Measurements from ENCODE around the gene ANAPC1.
"Not testable (repeated sequence)": the region's sequence is repeated elsewhere in the genome, so short reads cannot be mapped to it uniquely, and the experiment has no call there.

Gene ANAPC1

DNA sequence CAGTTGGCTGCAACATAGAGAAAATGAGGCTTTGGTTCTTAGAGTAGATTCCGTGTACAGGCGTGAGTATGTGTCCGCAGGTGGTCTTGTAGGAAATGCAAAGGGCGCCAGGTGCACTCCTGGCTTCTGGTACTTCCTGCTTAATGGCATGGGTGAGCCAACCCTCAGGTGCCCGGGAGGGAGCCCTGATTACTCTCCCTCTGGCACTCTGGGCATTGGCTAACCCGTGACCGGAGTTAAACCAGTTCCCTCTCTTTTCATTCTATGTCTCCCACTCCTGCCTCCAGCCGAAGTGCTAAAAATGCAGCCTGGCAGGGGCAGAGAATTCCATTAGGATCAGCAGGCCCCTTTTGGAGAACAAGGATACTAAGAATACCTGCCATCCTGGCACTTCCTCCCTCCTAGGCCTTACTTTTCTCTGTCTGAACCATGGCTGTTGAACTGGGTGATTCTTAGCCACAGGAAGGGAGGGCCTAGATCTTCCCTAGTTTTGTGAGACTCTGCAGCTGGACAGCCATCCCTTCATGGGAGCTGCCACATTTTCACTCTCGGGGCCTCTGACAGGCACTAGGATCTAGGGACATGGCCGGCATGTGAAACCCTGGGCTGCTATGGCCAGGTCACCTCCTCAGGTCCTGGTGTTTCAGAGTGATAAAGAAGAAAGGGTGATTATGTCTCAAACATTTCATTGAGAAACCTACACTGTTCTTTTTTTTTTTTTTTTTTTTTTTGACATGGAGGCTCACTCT, 20.9 kb upstream of the ANAPC1 start:
- DNase-seq = no peak

DNA sequence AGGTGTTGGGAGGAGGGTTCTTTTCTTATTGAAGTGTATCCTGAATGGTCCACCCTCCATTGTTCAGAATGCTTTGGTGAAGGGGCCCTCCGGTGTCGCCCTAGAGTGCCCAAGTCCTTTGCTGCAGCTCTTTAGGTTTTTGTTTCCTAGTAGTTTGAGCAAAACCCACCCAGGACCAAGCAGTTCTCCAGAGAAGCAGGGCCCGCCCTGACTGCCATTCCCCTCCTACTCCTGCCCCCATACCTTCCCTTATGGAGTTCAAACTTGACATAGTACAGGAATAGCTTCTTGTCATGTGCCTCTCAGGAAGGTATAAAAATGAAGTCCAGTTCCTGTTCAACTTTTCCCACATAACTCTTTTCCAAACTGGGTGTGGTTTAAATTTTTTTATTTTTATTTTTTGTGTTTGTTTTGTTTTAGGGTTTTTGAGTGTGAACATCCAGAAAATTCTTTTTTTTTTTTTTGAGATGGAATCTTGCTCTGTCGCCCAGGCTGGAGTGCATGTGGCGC, 20.0 kb upstream of the ANAPC1 start:
- DNase-seq = no peak

DNA sequence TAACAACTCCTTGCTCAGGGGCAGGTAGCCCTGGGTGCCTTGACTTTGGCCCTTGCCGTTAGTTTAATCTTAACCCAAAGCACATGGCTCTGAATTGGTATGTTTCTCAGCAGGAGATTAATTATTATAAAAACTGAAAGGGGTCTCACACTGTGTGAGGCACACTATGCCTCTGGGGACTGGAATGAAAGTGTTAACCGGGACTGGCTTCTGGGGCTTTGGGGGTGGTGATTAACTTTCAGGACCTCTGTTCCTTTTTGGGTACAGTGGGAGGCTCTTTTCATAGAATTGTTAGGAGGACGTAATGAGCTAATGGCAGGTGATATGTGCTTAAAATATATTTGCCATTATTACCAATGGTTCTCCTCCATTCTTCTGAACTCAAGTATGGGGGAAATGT, 19.5 kb upstream of the ANAPC1 start:
- no peak for DNase-seq

DNA sequence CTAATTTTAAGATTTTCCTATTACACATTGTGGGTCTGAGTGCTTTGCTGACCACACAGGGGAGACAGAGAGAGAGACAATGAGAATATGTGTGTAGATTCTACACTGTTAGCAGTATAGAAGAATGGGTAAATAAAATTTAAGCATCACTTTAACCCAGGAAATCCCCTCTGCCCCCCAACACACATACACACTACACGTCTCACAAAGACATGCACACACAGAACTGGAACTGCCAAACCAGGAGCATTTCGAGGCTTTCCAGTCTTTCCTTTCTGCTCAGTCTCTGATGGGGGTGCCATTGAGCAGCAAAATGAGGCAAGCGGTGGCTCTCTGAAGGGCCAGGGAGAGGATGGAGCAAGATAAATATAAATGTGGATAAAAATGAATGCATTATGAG, 16.9 kb upstream of the ANAPC1 start:
- DNase-seq = no peak

DNA sequence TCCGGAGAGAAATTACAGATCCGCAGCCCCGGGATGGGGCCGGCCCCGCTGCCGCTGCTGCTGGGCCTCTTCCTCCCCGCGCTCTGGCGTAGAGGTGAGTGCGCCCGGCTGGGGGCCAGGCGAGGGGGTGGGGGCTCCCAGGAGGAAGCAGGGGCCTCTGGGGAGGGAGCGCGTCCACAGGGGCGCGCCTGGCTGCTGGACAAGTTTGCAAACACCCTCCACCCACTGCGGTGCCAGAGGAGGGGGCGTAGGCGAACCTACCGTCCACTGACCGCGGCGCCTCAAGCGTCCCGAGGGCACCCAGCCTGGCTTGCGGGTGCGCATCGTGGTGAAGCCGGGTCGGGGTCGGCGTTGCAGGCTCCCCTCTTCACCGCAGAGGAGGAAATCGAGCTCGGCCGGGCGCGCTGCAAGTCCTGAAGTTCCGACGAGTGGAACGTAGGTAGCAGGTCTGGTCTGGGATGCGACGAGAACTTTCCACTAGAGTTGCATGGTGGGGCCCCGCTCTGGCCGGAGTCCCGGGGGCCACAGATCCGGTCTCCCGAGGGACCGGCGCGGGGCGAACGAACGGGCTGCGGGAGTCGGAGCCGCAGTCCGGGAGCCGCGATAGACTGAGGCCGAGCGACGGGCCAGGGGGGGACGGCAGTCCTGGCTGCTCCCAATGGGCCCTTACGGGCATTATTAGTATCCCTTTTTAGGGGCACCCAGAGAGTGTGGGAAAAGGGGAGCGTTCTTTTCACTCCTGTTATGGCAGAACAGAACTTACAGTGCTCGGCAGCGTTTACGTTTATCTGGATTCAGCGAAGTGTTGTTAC, 14.9 kb upstream of the ANAPC1 start:
- no peak for DNase-seq

DNA sequence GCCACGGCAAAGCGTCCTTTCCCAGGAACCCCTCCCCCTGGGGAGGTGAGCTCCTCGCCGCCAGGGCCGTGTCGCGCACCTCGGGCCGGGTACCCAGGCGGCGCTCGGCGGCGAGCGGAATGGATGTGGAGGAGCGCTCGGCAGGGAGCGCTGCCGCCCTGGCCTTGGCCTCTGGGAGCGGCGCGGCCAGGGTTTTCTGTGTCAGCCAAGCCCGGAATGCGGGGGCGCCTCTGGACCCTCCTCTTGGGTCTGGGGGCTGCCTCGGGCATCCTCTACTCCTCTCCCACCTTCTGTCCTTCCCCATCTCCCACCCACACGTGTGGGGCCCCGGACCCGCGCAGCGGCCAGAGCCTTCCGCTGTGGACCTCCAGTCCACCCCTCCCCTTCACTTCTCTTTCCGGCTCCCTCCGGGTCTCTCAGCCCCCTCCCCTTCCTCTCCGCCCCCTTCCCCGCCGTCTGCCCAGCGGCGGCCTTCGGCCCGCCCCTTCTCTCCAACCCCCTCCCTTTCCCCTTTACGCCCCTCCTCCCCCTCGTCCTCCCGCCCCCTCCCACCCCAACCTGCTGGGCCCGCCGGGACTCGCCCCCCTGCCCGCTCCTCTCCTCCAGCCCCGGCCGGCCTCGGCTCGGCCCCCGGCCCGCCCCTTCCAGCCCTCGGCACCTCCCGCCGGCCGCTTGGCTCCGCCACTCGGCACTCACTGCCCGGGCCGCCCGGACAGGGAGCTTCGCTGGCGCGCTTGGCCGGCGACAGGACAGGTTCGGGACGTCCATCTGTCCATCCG, 14.1 kb upstream of the ANAPC1 start, which contains the start of gene MERTK:
TSS of gene MERTK (plus strand) at position 684 of the 779 bp plus-strand sequence. CDS start 129 bp downstream, outside the sequence.
- DNase-seq = peak in 1 of 2 donors; percentile 57

DNA sequence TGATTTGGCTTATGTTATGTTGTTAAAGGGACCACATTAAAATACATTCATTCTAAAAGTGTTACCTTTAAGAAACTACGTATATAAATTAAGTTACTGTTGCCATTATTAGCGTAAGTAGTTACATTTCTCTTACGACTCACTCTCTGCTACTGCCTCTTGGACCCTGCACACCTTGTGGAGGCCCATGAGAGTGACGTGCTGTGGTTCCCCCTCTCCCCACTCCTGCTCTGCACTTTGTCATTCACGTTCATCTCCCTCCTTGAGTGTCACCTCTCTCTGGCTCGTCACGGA, 13.6 kb upstream of the ANAPC1 start:
- DNase-seq = no peak

DNA sequence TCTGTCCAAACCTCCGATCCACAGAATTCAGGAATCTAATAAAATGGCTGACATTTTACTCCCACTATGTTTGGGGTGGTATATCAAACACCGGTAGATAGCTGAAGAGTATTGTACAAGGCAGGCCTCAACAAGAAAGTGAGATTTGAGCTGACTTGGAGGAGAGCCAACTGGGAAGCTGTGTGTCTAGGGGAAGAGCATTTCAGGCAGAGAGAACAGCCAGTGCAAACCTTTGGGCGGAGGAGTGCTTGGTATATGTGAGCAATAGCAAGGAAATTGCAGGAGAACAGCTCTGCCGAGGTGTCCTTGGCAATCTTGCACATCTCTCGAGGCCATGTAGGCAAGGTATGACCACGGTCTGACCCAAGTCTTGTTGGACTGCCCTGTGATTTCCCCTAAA, 12.6 kb upstream of the ANAPC1 start:
- no peak for DNase-seq

DNA sequence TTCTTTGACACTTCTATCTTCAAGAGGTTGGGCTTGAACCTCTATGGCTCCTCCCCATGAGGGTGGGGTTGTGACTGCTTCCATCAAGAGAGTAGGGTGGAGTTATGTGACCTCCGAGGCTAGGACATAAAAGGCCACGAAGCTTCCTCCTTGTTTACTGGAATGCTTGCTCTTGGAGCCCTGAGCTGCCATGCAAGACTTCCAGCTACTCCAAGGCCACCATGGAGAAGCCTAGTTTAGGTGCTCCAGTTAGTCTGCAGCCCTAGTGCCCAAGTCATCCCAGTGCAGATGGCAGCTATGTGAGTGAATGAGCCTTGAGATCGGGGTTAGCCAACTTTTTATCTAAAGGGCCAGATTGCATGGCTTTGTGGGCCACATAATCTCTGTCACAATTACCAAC, 12.0 kb upstream of the ANAPC1 start:
- no peak for DNase-seq

DNA sequence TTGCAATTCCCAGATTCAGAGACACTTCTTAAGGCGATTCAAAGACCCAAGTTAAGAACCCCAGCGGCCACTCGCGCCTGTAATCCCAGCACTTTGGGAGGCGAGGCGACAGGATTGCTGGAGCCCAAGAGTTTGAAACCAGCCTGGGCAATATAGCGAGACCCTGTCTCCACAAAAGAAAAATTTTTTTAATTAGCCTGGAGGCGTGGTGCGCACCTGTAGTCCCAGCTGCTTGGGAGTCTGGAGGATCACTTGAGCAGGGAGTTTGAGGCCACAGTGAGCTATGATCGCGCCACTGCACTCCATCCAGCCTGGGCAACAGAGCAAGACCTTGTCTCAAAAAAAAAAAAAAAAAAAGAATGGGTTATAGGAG, 585 bp upstream of the ANAPC1 start:
- DNase-seq = no peak

DNA sequence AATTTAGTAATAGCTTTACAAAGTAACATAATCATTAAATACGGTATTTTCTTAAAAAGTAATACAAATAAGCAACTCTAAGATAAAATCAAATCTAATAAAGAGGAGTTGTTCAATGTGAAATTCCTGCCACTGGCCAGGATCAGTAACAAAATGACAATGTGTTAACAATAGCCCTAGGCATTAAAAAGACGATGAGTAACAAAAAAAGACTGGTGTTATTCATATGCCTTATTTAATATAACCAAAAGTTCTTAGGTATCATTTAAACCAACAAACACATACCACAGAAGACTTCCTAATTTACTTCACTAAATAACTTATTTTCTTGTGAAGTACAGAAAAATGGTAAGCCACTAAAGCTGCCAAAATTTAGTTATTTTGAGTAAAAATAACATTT, 11.2 kb downstream of the ANAPC1 start:
- not testable (repeated sequence) for DNase-seq

DNA sequence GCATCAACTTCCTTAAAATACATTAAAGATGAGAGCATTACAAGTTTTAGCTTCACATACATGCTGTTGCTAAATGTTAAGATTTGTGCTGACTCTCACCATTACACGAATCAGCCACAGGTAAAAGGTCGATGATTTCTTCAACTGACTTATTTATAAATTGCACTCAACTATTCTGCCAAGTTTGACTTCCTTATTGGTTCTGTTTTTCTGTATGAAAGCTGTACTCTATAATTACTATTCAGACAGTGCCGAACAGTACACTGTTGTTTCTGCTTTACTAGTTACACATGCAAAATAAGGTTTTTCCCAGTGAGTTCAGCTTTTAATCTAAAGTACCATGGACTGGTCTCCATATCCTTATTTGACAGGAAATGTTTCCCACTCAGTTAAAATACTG, 18.9 kb downstream of the ANAPC1 start:
- DNase-seq = not testable (repeated sequence)

DNA sequence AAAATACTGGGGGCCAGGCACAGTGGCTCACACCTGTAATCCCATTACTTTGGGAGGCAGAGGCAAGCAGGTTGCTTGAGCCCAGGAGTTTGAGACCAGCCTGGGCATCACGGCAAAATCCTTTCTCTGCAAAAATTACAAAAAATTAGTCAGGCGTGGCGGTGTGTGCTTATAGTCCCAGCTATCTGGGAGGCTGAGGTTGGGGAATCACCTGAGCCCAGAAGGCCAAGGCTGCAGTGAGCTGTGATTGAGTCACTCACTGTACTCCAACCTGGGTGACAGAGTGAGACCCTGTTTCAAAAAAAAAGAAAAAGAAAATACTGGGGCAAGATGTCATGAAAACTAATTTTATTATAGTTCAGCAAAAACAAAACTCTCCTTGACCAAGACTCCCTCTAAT, 24.0 kb downstream of the ANAPC1 start:
- not testable (repeated sequence) for DNase-seq

DNA sequence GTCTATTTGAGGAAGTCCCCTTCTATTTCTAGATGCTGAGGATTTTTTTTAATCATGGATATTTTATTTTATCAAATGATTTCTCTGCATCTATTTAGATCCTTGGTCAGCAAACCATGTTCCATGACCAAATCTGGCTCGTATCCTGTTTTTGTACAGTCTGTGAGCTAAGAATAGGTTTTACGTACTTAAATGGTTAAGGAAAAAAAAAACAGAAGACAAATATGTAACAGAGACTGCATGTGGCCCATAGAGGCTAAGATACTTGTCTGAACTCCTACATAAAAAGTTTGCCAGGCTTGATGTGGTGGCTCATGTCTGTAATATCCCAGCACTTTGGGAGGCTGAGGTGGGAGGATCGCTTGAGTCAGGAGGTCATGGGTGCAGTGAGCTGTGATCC, 31.4 kb downstream of the ANAPC1 start:
- DNase-seq = not testable (repeated sequence)

DNA sequence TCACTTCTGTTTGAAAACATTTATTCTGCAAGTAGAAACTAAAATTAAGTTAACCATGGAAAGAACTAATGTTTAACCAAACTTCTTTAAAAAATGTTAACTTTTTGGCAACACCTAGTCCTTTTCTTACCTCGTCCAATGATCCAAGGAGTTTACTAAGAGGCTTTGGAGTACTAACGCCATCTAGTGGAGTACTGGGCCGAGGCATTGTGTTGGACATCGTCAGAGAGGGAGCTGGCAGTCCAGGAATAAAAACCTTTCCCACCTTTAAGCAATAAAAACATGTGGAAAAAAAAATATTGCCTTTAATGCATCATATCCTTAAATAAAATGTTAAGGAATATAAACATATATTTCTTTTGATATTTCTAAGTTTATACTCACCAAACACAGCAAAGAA, 33.3 kb downstream of the ANAPC1 start:
- DNase-seq = not testable (repeated sequence)

DNA sequence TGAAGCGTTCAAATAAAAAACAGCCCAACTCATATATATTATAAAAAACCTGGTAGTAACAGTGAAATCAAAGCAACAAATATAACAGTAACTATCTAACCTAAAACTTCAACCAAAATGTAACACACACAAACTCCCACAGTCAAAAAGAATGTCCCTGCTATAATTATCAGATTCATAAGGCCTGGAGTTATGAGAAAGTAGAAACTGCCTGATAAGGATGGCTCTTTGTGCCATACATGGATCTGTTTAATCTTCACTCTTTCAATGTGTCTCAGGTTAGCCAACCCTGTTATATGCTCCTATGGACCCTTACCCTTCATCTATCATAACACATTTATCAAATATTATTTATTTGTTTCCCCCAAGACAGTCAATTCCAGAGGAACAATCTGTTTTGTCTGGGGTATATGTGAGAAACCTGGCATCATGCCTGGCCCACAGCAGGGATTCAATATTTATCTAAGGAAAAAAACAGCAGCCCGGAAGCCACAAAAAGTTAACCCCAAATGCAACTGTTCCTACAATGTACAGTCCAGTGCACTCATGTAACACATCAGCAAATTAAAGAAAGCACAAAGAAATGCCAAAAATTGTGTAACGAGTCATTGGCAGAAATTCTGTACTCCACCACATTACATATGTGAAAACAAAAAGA, 44.2 kb downstream of the ANAPC1 start:
- DNase-seq = not testable (repeated sequence)

DNA sequence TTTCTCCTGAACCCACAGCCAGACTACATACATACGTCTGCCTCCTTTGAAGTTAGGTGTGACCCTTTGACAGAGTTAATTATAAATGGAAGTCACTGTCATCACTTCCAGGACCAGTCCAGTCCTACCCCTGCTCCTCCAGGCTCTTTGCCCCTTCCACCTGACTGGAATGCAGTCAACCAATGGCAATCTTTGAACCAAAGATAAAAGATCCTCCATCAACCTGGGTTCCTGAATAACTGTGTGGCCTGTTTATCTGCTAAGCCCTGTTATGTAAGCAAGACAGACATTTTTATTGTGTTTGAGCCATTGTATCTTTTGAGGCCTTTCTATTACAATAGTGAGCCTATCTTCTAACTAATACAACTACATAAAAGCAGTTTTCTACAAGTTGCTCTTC, 45.0 kb downstream of the ANAPC1 start:
- not testable (repeated sequence) for DNase-seq

DNA sequence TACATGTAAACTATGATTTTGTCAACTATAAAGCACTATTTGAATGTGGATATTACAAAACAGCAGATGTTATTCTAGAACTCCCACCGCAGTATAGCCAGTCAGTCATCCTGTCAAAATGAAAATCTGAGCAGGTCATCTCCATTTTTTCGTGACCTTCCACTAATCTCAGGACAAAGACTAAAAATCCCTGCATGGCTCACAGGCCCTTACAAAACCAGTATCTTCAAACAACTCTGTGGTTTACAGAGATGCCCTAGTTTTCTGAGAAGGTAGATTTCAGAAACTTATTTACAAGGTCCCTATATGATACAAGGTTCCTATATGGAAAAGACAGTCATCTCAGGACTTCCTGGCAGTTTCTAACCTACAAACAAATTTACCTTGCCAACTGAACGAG, 49.8 kb downstream of the ANAPC1 start:
- DNase-seq = not testable (repeated sequence)

DNA sequence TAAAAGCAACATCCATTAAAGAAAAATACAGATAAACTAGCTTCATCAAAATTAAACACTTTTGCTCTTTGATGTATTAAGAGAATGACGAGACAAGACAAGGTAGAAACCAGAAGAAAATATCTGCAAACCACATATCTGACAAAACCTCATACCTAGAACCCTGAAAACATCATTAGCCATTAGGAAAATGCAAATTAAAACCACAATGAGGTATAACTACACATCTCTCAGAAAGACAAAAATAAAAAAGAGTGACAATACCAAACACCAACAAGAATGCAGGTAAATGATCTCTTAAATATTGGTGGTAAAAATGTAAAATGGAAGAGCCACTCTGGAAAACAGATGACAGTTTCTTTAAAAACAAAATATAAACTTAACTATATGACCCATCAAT, 53.5 kb downstream of the ANAPC1 start:
- not testable (repeated sequence) for DNase-seq

DNA sequence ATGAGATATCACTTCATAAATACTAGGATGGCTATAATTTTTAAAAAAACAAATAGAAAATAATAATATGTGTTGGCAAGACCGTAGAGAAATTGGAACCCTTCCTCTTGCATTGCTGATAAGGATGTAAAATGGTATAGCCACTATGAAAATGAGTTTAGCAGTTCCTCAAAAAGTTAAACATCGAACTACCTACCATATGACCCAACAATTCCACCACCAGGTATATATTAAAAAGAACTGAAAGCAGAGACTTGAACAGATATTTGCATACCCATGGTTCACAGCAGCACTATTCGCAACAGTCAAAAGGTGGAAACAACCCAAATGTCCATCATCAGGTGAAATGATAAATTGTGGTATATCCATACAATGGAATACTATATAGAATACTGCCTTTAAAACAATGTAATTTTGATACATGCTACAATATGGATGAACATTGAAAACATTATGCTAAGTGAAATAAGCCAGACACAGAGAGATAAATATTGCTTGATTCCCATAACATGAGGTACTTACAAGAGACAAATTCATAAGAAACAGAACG, 55.7 kb downstream of the ANAPC1 start:
- DNase-seq = not testable (repeated sequence)

DNA sequence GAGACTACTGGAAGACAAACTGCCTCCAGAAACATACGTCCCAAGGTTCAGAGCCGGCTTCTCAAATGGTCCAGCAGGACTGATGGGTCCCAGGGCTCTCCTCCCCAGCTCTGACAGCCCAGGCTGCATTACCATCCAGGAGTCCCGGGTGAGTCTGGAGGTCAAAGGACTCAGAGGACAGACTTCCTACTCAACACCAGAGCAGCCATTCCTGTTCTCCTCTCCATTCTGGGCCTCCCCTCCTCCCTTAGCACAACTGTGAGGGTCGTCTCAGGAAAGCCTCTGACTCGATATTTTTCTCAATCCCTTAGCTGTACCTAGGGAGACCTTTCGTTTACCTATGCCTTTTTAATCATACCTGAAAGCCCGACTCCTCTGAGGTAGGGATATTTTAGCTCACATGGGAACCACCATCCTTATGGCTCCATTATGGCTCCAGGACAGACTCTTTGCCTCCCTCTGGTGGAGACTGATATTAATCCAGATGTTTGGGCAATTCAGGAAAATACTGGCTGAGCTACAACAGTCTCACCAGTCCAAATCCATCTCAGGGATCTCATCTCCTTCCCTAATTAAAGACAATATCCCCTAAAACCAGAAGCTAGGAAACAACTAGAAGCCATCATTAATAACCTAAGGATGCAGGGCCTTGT, 70.9 kb downstream of the ANAPC1 start:
- DNase-seq = not testable (repeated sequence)

DNA sequence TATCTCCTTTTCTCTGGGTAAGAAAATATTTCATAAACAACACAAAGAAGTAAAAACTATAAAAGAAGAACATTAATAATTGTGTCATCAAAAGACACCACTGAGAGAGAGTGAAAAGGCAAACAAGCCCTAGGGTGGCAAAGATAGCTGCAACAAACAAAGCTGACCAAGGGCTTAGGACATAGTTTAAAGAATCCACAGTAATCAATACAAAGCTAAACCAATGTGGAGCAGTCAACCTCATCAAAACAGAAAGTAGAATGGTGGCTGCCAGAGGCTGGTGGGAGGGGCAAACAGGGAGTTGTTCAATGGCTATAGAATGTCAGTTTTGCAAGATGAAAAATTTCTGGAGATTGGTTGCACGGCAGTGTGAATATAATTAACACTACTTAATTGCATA, 93.4 kb downstream of the ANAPC1 start:
- DNase-seq = not testable (repeated sequence)
